HG02623 (cell line): ENCODE results near the gene PLXNA1.

Experiments used
- ATAC-seq: cut with Tn5 transposase; IDR thresholded peaks from one replicate; pipeline ENCODE4 v1.9.1; 2021; ENCODE audit warnings: moderate library complexity; ENCODE audit not compliant: unreplicated experiment

The PLXNA1 gene

DNA sequence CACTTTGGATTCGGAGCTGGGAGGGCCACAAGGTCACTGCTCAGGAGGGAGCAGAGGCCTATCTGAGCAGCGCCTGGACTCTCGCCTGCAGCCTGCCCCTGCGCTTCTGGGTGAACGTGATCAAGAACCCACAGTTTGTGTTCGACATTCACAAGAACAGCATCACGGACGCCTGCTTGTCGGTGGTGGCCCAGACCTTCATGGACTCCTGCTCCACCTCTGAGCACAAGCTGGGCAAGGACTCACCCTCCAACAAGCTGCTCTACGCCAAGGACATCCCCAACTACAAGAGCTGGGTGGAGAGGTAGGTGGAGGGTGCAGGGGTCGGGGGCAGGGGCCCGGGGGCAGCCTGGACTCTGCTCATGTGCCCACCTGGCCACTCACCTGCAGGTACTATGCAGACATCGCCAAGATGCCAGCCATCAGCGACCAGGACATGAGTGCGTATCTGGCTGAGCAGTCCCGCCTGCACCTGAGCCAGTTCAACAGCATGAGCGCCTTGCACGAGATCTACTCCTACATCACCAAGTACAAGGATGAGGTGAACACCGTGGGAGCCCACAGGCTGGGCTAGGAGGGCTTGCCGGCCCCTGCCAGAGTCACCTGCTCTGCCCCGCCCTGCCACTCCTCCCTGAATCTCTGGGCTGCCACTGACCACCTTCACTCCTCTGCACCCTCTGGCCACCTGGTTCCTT lies 49.5 kb downstream of the PLXNA1 start:
- ATAC-seq = no peak
